ENCODE results near the gene IFITM10.

IFITM10 gene

DNA sequence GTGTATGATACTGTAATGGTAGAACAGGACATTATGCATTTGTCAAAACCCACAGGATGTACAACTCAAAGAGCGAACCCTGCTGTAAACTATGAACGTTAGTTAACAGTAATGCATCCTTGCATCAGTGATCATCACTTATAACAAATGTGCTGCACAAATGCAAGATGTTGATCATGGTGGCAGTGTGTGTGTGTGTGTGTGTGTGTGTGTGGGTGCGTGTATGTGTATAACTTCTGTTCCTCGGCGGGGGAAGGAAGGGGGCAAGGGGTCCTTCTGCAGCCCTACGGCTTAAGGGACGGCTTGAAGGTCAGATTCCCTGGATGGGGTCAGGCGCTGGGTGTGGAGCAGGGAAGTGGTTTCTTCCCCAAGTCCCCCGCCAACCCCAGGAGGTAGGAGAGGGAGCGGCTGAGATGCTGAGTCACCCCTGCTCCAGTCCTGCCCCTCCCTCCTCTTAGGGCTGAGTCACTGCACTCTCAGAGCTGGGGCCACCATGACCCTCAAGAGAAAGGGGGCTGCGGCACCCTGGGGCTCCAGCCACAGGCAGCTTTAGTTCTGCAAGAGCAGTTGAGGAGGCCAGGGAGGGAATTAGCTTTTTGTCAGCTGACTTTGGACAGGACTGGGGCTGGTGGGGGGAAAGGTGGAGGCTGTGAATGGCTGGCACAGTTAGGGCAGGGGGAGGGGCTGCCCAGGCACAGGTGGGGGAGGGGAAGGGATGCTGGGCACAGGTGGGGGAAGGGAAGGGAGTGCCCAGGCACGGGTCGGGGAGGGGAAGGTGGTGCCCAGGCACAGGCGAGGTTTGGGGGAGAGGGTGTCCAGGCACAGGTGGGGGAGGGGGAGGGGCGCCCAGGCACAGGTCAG is 22.1 kb upstream of the IFITM10 start (continued):
- TF ChIP-seq CTCF (tag by site-specific recombination; IDR thresholded peaks at IDR 0.05), result no peak
- TF ChIP-seq, protein P1, sequence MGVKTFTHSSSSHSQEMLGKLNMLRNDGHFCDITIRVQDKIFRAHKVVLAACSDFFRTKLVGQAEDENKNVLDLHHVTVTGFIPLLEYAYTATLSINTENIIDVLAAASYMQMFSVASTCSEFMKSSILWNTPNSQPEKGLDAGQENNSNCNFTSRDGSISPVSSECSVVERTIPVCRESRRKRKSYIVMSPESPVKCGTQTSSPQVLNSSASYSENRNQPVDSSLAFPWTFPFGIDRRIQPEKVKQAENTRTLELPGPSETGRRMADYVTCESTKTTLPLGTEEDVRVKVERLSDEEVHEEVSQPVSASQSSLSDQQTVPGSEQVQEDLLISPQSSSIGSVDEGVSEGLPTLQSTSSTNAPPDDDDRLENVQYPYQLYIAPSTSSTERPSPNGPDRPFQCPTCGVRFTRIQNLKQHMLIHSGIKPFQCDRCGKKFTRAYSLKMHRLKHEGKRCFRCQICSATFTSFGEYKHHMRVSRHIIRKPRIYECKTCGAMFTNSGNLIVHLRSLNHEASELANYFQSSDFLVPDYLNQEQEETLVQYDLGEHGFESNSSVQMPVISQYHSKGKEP (tag by site-specific recombination; IDR thresholded peaks at IDR 0.05), result no peak
- TF ChIP-seq GLIS2 (tag by site-specific recombination; IDR thresholded peaks at IDR 0.05), result peak; percentile 29; the same call in 1 of the 2 replicates
- peak; percentile 68 for TF ChIP-seq ZFHX2 (tag by site-specific recombination; conservative IDR thresholded peaks at IDR 0.05)
- TF ChIP-seq ZSCAN16 (tag by site-specific recombination; IDR thresholded peaks at IDR 0.05), result no peak
- peak; percentile 70 for TF ChIP-seq ZBTB17 (tag by site-specific recombination; IDR thresholded peaks at IDR 0.05)
- 0 out of 2 replicates have a peak, but pooled peaks have one; percentile 38 for TF ChIP-seq YY2 (tag by site-specific recombination; IDR thresholded peaks at IDR 0.05)

DNA sequence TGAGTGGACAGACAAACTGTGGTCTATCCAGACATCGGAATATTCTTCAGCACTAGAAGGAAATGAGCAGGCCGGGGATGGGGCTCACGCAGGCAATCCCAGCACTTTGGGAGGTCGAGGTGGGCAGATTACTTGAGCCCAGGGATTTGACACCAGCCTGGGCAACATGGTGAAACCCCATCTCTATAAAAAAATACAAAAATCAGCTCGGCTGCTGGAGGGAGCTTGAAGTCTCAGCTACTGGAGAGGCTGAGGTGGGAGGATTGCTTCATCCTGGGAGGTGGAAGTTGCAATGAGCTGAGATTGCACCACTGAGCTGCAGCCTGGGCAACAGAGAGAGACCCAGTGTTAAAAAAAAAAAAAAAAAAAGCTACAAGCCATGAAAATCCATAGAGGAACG is 21.3 kb upstream of the IFITM10 start:
- H3K27ac ChIP-seq (ENCODE audit: extremely low read depth, low read depth, low read length), result no peak overlapping the region
- POLR2A ChIA-PET, result interaction anchor here (0.7 kb wide), 1 partner anchor 61 kb away, joined by 6 read pairs; no protein-coding TSS in a partner anchor
- CTCF ChIA-PET, result interaction anchor here (1.5 kb wide), 1 partner anchor 77 kb away, joined by 5 read pairs; no protein-coding TSS in a partner anchor
- TF ChIP-seq, protein P1 (tag by site-specific recombination; IDR thresholded peaks at IDR 0.05), result no peak
- no peaks in the 10 kb centered on the region for H3K36me3 ChIP-seq (ENCODE audit: control insufficient read depth in 2 of 2, insufficient read depth in 1 of 2, low read length in 2 of 2)
- no peak overlapping the region for H3K4me3 ChIP-seq (ENCODE audit: low read depth, low read length)
- no peaks in the 10 kb centered on the region for H3K9me3 ChIP-seq (ENCODE audit: control insufficient read depth, insufficient read depth, low read depth, low read length)
- H3K4me1 ChIP-seq (ENCODE audit: control insufficient read depth, insufficient read depth, low read length), result no peaks in the 10 kb centered on the region

GRCh38 chr11:1771273-1771672 is 20.9 kb upstream of the IFITM10 start:
- POLR2A ChIA-PET, result interaction anchor here (0.7 kb wide), 1 partner anchor 62 kb away, joined by 6 read pairs; no protein-coding TSS in a partner anchor
- H3K36me3 ChIP-seq (ENCODE audit: control insufficient read depth in 2 of 2, insufficient read depth in 1 of 2, low read length in 2 of 2), result no peaks in the 10 kb centered on the region
- H3K27ac ChIP-seq (ENCODE audit: extremely low read depth, low read depth, low read length), result no peak overlapping the region
- TF ChIP-seq ZNF621 (tag by site-specific recombination; IDR thresholded peaks at IDR 0.05) (no peak), YY2 (tag by site-specific recombination; IDR thresholded peaks at IDR 0.05) (no peak), ZNF24 (tag by site-specific recombination; IDR thresholded peaks at IDR 0.05) (no peak), ZNF114 (tag by site-specific recombination; IDR thresholded peaks at IDR 0.05) (no peak), ZNF623 (tag by site-specific recombination; IDR thresholded peaks at IDR 0.05) (no peak), ZNF175 (tag by site-specific recombination; IDR thresholded peaks at IDR 0.05) (no peak), ZNF423 (tag by site-specific recombination; IDR thresholded peaks at IDR 0.05) (no peak), ZNF843 (tag by site-specific recombination; IDR thresholded peaks at IDR 0.05) (no peak), ZNF391 (tag by site-specific recombination; IDR thresholded peaks at IDR 0.05; ENCODE audit: borderline replicate concordance, low read depth) (no peak), TCF7L2 (IDR thresholded peaks at IDR 0.05; ENCODE audit: borderline replicate concordance, low read depth, low read length) (no peak), KLF7 (tag by site-specific recombination; IDR thresholded peaks at IDR 0.05; ENCODE audit: borderline replicate concordance) (no peak)
- TF ChIP-seq, protein P2, sequence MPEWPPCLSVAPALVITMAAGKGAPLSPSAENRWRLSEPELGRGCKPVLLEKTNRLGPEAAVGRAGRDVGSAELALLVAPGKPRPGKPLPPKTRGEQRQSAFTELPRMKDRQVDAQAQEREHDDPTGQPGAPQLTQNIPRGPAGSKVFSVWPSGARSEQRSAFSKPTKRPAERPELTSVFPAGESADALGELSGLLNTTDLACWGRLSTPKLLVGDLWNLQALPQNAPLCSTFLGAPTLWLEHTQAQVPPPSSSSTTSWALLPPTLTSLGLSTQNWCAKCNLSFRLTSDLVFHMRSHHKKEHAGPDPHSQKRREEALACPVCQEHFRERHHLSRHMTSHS (tag by site-specific recombination; IDR thresholded peaks at IDR 0.05), result no peak
- no peaks in the 10 kb centered on the region for H3K9me3 ChIP-seq (ENCODE audit: control insufficient read depth, insufficient read depth, low read depth, low read length)
- CTCF ChIA-PET, result no interaction called here
- no peaks in the 10 kb centered on the region for H3K4me1 ChIP-seq (ENCODE audit: control insufficient read depth, insufficient read depth, low read length)
- no peak overlapping the region for H3K4me3 ChIP-seq (ENCODE audit: low read depth, low read length)

All from HEK293 (cell line).